NB4 (cell line): ENCODE results near the gene COBL.

Experiments used
- DNase-seq: peaks from one replicate; pipeline ENCODE4 v3.0.0; 2010; ENCODE audit warnings: low read depth
- H3K4me3 ChIP-seq: one replicate; pipeline ENCODE4 v1.5.1; 2011; ENCODE audit warnings: mild to moderate bottlenecking, low read depth, low read length, moderate library complexity
- CTCF ChIP-seq: IDR thresholded peaks from one replicate; pipeline ENCODE4 v1.5.1; 2012; ENCODE audit warnings: low read depth, low read length
- MAX ChIP-seq: IDR thresholded peaks from 2 replicates; pipeline ENCODE4 v1.6.1; 2011; ENCODE audit warnings: low read depth, low read length
- MYC ChIP-seq: IDR thresholded peaks from 2 replicates; pipeline ENCODE4 v1.6.1; 2011; ENCODE audit warnings: low read depth, low read length
- POLR2A ChIP-seq: IDR thresholded peaks from 2 replicates; pipeline ENCODE4 v1.6.1; 2011; ENCODE audit warnings: mild to moderate bottlenecking; ENCODE audit not compliant: insufficient read length; ENCODE audit errors: extremely low read depth

COBL gene

GRCh38 chr7:51268859-51269258 is 47.8 kb downstream of the COBL start:
- H3K4me3 ChIP-seq = no peak overlapping the region
- no peak for DNase-seq
- no peak for TF ChIP-seq CTCF
- no peak for TF ChIP-seq MYC
- no peak for TF ChIP-seq MAX
- no peak for TF ChIP-seq POLR2A

GRCh38 chr7:51267169-51267568 is 49.4 kb downstream of the COBL start:
- H3K4me3 ChIP-seq = no peak overlapping the region
- no peak for DNase-seq
- no peak for TF ChIP-seq POLR2A
- no peak for TF ChIP-seq CTCF
- no peak for TF ChIP-seq MAX
- TF ChIP-seq MYC = no peak

- no peak overlapping the region for H3K4me3 ChIP-seq
- DNase-seq = no peak
- no peak for TF ChIP-seq MAX
- no peak for TF ChIP-seq MYC
These were observed 51.3 kb downstream of the COBL start for GRCh38 chr7:51265066-51265907.

- no peak for DNase-seq
- H3K4me3 ChIP-seq = no peak overlapping the region
- no peak for TF ChIP-seq POLR2A
- no peak for TF ChIP-seq MYC
- no peak for TF ChIP-seq MAX
- no peak for TF ChIP-seq CTCF
These were observed 52.8 kb downstream of the COBL start for GRCh38 chr7:51263631-51264484.

- DNase-seq = no peak
- H3K4me3 ChIP-seq = no peak overlapping the region
- TF ChIP-seq CTCF (no peak), POLR2A (no peak), MYC (no peak), MAX (no peak)
These were observed 53.6 kb downstream of the COBL start for GRCh38 chr7:51262796-51263531.
